Gastroesophageal sphincter (tissue), 4 donors: ENCODE data around the gene DPEP2. TPM values are rescaled to one million over a fixed set of nuclear protein-coding genes. Genes with fewer than 3 reads are reported as not detected.
"Not testable (repeated sequence)": the region's sequence is repeated elsewhere in the genome, so short reads cannot be mapped to it uniquely, and the experiment has no call there.

Source experiments
- ATAC-seq: fragments of 150-250 bp; one replicate; pipeline ENCODE4 v1.9.1; 2016; ENCODE audit warnings: mild to moderate bottlenecking, moderate library complexity
- H3K27ac ChIP-seq, 4 donors: fragments of 200-600 bp; sonication (generic) in 3 of 4; 1 replicate in 3 of 4; 2 replicates in 1 of 4; pipeline ENCODE4 v1.5.1; 2016 to 2019
- H3K27me3 ChIP-seq: fragments of 200-600 bp; sonication (generic); one replicate; pipeline ENCODE4 v1.5.1; 2019
- H3K36me3 ChIP-seq, 2 donors: fragments of 200-600 bp; sonication (generic); one replicate each; pipeline ENCODE4 v1.5.1; 2019; ENCODE audit warnings: control low read depth in 1 of 2
- H3K4me1 ChIP-seq, 3 donors: fragments of 200-600 bp; sonication (generic); 1 replicate in 2 of 3; 2 replicates in 1 of 3; pipeline ENCODE4 v1.5.1; 2016 to 2019; ENCODE audit warnings: control low read depth in 2 of 3
- H3K4me3 ChIP-seq, 2 donors: fragments of 200-600 bp; sonication (generic); one replicate each; pipeline ENCODE4 v1.5.1; 2019; ENCODE audit warnings: mild to moderate bottlenecking in 1 of 2, moderate library complexity in 1 of 2
- H3K9me3 ChIP-seq, 3 donors: fragments of 200-600 bp; sonication (generic); one replicate each; pipeline ENCODE4 v1.5.1; 2017 to 2019; ENCODE audit warnings: control low read depth in 2 of 3
- CTCF ChIP-seq, 4 experiments: fragments of 200-600 bp in 2 of 4; fragments of 450-650 bp in 2 of 4; sonication (generic) in 1 of 4; IDR thresholded peaks; one replicate each; pipeline ENCODE4 v1.5.1; 2017 to 2019; ENCODE audit warnings: antibody characterized with exemption in 4 of 4, mild to moderate bottlenecking in 2 of 4, moderate library complexity in 2 of 4
- EP300 ChIP-seq: sonication (generic); formaldehyde crosslinking; IDR thresholded peaks from one replicate; pipeline ENCODE4 v1.6.1; 2017; ENCODE audit warnings: antibody characterized with exemption, mild to moderate bottlenecking
- POLR2A ChIP-seq, 2 donors: fragments of 450-650 bp; IDR thresholded peaks; one replicate each; pipeline ENCODE4 v1.6.1; 2017; ENCODE audit warnings: antibody characterized with exemption in 2 of 2, mild to moderate bottlenecking in 2 of 2, moderate library complexity in 1 of 2
- POLR2AphosphoS5 ChIP-seq: sonication (generic); formaldehyde crosslinking; IDR thresholded peaks from one replicate; pipeline ENCODE4 v1.6.1; 2017; ENCODE audit warnings: antibody characterized with exemption
- WGBS, 2 donors: methylation state at CpG; one replicate each; pipeline ENCODE4 v1.1.5; 2018; ENCODE audit warnings: low coverage in 1 of 2; 5-methylcytosine and 5-hydroxymethylcytosine counted together
- total RNA-seq, 4 donors: library from RNA; depleted of rRNA; stranded (reverse); fragments of >200 nt; gene quantifications; one replicate each; pipeline ENCODE4 v1.1.0, GENCODE V29; 2016

Gene DPEP2
- total RNA-seq, 4 donors from 2014 or later, result 1.0 to 3.0 (median 1.8) TPM

GRCh38 chr16:68037841-68038597, 38.7 kb upstream of the DPEP2 start:
- no peak for ATAC-seq
- H3K36me3 ChIP-seq, result peaks cover 0 to 28% of the 10 kb centered on the region in 2 donors
- no peak for TF ChIP-seq POLR2AphosphoS5
- no peak for TF ChIP-seq POLR2A (IDR thresholded peaks at IDR 0.05)
- no peak for TF ChIP-seq EP300
- no peak for TF ChIP-seq CTCF (IDR thresholded peaks at IDR 0.05)
- H3K27me3 ChIP-seq, result no peaks in the 10 kb centered on the region
- H3K4me1 ChIP-seq, result peaks cover 0 to 8% (median 0%) of the 10 kb centered on the region in 3 donors
- no peaks in the 10 kb centered on the region for H3K9me3 ChIP-seq
- no peak overlapping the region for H3K27ac ChIP-seq
- H3K4me3 ChIP-seq, result no peak overlapping the region
- WGBS, 2 donors, result 88 to 93% methylated on average over 3 to 8 of the region's 9 CpGs

- TF ChIP-seq CTCF (IDR thresholded peaks at IDR 0.05), result no peak
- no peaks in the 10 kb centered on the region for H3K27me3 ChIP-seq
- no peak overlapping the region for H3K4me3 ChIP-seq
- no peak overlapping the region for H3K27ac ChIP-seq
- H3K4me1 ChIP-seq, result peaks cover 0 to 1% (median 0%) of the 10 kb centered on the region in 3 donors
- H3K36me3 ChIP-seq, result peaks cover 0 to 47% of the 10 kb centered on the region in 2 donors
- no peak for ATAC-seq
- 83 to 92% methylated on average over 2 of the region's 2 CpGs for WGBS, 2 donors
- H3K9me3 ChIP-seq, result no peaks in the 10 kb centered on the region
These were observed 35.9 kb upstream of the DPEP2 start for GRCh38 chr16:68035227-68035626.

DNA sequence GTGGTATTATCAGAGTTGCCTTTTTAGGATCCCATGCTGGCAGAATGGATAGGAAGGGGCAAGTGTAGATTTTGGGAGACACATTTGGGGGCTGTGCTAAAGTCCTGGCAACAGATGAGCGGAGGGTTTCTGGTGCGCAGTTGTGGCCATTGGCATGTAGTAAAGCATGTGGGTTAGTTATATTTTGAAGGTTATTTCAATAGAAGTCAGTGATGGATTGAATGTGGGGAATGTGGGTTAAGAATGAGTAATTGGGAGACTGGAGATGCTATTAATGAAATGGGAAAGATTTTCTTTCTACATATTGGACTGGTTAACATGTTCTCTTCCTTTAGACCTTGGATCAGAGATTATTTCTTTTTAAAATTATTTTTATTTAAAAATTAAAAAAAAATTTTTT, 33.8 kb upstream of the DPEP2 start:
- TF ChIP-seq POLR2A (IDR thresholded peaks at IDR 0.05) (no peak), CTCF (IDR thresholded peaks at IDR 0.05) (no peak), EP300 (no peak), POLR2AphosphoS5 (no peak)
- Histone ChIP-seq H3K4me1 (no peaks in the 10 kb centered on the region), H3K9me3 (no peaks in the 10 kb centered on the region), H3K27me3 (no peaks in the 10 kb centered on the region), H3K4me3 (no peak overlapping the region), H3K27ac (no peak overlapping the region), H3K36me3 (peaks cover 0 to 46% of the 10 kb centered on the region in 2 donors)
- 91 to 96% methylated on average over 2 of the region's 2 CpGs for WGBS, 2 donors
- ATAC-seq, result no peak

DNA sequence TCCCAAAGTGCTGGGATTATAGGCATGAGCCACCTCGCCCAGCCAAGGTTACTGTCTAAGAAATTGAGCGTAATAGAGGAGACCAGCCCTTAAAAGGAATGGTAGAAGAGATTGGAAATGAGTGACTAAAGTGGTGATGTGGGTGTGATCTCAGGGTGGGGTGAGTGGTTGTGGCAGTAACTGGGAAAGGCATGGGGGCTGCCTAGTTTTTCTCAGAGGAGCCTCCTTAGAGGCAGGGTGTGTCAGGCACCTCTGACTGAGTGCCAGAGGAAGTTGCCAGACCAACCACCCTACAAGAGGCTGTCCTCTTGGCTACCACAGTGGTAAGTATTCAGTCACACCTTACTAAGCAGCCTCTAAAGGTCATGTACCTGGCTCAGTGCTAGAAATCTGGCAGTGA, 32.7 kb upstream of the DPEP2 start:
- WGBS, 2 donors, result 100% methylated on average over 1 of the region's 2 CpGs; no CpG with 5 or more reads in 1 of the 2 donors
- H3K4me3 ChIP-seq, result no peak overlapping the region
- no peaks in the 10 kb centered on the region for H3K9me3 ChIP-seq
- H3K27me3 ChIP-seq, result no peaks in the 10 kb centered on the region
- ATAC-seq, result no peak
- TF ChIP-seq POLR2AphosphoS5, result no peak
- H3K27ac ChIP-seq, result no peak overlapping the region
- no peaks in the 10 kb centered on the region for H3K4me1 ChIP-seq
- peaks cover 0 to 53% of the 10 kb centered on the region in 2 donors for H3K36me3 ChIP-seq

DNA sequence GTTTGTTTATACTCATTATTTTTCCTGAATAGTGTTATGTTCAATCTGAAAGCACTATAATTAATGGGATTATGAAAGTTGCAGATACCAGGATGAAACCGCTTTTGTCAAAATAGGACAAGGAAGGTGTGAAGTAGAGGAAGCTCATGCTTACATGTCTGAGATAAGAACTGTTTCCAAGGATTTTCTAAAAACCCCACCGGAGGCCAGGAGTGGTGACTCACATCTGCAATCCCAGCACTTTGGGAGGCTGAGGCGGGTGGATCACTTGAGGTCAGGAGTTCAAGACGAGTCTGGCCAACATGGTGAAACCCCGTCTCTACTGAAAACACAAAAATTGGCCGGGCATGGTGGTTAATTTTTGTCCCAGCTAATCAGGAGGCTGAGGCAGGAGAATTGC, 30.8 kb upstream of the DPEP2 start:
- peak; percentile 31 for ATAC-seq
- H3K4me3 ChIP-seq, H3K27ac ChIP-seq, H3K27me3 ChIP-seq, H3K9me3 ChIP-seq, H3K4me1 ChIP-seq: not testable (repeated sequence)
- peaks cover 0 to 53% of the 10 kb centered on the region in 2 donors for H3K36me3 ChIP-seq
- WGBS, 2 donors, result 58 to 83% methylated on average over 1 to 6 of the region's 6 CpGs

DNA sequence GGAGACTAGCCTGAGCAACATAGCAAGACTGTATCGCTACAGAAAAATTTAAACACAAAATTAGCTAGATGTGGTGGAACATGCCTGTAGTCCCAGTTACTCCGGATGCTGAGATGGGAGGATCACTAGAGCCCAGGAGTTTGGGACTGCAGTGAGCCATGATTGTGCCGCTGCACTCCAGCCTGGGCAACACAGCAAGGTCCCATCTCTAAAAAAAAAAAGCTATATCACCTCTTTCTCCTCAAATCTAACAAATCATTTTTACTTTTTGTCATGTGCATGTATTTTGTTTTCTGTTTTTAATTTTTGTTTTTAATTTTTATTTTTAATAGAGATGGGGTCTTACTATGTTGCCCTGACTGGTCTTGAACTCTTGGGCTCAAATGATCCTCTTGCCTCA, 29.7 kb upstream of the DPEP2 start:
- Histone ChIP-seq H3K4me1 (peaks cover 0 to 6% (median 3%) of the 10 kb centered on the region in 3 donors), H3K36me3 (peaks cover 0 to 52% of the 10 kb centered on the region in 2 donors), H3K4me3 (no peak overlapping the region), H3K9me3 (no peaks in the 10 kb centered on the region), H3K27ac (no peak overlapping the region), H3K27me3 (no peaks in the 10 kb centered on the region)
- WGBS, 2 donors, result 86 to 100% methylated on average over 3 of the region's 3 CpGs
- no peak for ATAC-seq
- no peak for TF ChIP-seq POLR2A (IDR thresholded peaks at IDR 0.05)
- no peak for TF ChIP-seq EP300
- no peak for TF ChIP-seq POLR2AphosphoS5
